ENCODE results near the gene C2CD2.

GRCh38 chr21:41924368-41924754 lies 29.5 kb downstream of the C2CD2 start:
- TF ChIP-seq POLR2A (IDR thresholded peaks at IDR 0.05; ENCODE audit: low read depth, low read length), result no peak
- no peak for TF ChIP-seq TAF1 (IDR thresholded peaks at IDR 0.05; ENCODE audit: borderline replicate concordance, low read depth, low read length)
- no peak for TF ChIP-seq POLR2AphosphoS5 (IDR thresholded peaks at IDR 0.05; ENCODE audit: low read depth, low read length)

Data from GM12892 (cell line).